GM19438 (cell line): ENCODE data around the gene CXCL16.

Experiments
- ATAC-seq: cut with Tn5 transposase; IDR thresholded peaks from one replicate; pipeline ENCODE4 v1.9.1; 2021; ENCODE audit warnings: low read depth; ENCODE audit not compliant: unreplicated experiment

The CXCL16 gene

DNA sequence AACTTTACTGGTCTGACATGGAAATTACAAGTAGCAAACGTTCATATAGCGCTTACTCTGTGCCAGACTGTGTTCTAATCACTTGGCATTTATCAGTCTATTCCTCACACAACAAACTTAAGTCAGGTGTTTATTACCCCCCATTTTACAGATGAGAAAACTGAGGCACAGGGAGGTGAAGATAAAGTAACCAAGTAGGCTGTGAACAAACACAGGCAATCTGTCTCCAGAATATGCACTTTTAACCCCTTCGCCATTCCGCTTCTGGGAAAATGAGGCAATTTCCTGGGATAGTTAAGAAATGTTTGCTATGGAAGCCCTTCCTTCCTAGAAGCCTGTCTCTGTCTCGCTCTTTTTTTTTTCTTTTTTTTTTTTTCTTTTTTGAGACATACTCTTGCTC is 12.2 kb upstream of the CXCL16 start:
- ATAC-seq, result no peak

DNA sequence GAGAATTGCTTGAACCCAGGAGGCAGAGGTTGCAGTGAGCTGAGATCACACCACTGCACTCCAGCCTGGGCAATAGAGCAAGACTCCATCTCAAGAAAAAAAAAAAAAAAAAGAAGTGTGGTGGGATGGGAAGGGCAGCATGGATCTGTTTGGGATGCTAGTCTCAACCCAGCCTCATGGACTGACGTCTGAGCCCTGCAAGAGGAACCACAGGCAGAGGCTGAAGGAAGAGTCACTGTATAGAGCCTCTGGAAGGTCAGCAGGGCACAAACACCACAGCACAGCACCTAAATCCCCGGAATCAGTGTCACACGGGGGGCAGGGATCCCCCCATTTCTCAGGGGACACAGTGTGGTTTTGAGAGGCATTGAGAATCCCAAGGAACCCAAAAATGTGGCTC is 10.9 kb upstream of the CXCL16 start:
- ATAC-seq, result no peak

DNA sequence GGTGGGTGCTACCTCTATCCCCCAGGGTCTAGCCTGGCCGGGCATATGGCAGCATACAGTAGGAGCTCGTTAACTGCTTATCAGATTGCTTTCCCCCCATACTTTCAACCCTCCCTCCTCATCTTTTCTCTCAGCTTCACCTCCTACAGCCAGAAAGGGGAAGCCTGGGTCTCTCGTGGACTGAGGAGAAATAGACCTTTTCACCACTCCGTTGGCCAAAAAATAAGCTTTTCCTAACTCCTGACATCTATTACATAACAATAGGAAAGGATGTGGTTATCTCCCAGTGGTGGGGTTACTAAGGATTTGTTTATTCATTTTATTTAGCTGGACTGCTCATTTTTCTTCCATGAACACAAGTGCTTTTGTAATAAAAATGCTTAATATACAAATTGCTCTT is 9.0 kb upstream of the CXCL16 start:
- ATAC-seq, result no peak

DNA sequence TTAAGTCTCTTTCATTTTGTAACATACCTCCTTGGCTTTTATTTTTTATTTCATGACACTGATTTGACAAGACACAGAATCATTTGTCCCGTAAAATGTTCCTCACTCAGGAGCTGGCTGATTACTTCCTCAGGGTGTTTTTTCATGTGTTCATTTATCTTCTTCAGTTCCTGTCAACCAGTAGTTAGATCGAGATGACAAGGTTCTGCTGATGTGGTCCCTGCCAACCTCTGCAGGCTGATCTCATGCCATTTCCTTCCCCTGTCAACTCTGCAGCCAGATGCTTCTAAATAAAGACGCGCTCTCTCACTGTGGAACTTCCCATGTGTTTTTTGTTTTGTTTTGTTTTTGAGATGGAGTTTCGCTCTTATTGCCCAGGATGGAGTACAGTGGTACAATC is 8.1 kb upstream of the CXCL16 start:
- ATAC-seq, result no peak

DNA sequence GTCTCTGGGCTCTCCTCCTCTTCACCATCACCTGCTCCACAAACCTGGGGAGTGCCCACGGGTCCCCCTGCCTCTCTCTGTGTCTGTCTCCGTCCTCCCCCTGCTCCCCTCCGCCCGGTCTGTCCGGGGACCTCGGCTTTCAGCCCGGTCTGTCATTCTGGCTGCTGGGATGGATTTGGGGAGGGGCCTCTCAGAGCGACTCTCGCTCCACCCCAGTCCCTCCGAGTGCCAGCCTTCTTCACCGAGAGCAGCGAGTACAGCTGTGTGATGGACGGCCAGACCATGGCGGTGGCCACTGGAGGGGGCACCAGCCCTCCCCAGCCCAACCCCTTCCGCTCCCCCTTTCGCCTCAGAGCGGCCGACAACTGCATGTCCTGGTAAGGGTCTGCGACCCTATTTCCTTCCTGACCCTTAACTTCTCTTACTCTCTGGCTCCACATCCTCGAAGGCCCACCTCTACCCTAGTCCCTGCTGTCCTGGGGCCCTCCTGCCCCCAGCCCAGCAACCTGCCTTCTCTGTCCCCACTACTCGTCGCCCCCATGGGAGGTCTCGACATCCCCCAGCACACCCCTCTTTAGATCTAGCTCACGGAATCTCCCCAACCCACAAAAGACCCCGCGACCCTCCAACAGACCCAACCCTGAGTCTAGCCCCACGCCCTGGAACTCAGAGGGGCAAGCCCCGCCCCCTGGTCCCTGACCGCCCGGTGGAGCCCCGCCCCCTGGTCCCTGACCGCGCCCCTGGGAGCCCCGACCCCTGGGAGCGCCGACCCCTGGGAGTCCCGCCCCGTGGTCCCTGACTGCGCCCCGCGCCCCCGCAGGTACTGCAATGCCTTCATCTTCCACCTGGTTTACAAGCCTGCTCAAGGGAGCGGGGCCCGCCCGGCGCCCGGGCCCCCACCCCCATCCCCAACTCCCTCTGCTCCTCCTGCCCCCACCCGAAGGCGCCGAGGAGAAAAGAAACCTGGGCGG is 5.6 kb upstream of the CXCL16 start:
- ATAC-seq, result no peak

DNA sequence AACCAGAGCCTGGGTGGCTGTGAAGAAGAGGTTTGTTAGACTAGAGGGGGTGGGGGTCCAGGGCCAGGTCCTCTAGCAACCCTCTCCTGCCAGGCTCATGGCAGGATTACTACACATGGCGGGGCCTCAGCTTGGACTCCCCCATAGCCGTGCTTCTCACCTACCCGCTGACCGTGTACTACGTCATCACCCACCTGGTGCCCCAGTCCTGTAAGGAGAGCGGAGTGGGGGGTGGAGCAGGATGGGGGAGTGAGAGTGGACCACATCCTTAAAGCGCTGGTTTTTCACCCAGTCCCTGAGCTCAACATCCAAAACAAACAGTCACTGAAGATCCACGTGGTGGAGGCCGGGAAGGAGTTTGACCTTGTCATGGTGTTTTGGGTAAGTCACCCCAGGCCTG is 4.2 kb upstream of the CXCL16 start:
- ATAC-seq, result no peak

DNA sequence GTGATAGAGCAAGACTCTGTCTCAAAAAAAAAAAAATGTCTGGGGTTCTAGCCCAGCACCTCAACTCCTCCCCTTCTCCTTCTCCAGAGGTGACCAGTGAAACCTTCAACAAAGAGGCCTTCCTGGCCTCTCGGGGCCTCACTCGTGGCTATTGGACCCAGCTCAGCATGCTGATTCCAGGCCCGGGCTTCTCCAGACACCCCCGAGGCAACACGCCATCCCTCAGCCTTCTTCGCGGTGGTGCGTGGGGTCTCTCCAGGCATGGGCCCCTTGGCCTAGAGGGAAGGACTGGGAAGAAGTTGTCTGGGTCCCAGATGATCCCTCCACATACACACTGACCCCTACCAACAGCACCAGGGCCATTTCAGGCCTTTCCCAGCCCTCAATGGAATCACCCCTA is 3.5 kb upstream of the CXCL16 start:
- ATAC-seq, result no peak

DNA sequence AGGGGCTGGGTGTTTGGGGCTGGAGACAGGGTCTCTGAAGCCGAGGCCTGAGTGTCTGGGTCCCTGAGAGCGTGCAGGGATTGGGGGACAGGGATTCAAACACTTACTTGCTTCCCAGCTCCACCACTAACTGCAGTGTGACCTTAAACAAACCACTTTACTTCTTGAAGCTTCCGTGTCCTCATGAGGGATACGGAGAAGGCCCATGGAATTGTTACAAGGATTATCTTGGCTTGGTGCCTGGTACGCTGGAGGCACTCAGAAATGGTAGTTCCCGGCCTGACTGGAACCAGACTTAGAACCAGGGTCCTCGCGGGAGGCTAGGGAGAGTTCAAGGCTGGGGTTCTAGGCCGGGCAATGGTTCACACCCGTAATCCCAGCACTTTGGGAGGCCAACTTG is 2.9 kb upstream of the CXCL16 start:
- no peak for ATAC-seq

DNA sequence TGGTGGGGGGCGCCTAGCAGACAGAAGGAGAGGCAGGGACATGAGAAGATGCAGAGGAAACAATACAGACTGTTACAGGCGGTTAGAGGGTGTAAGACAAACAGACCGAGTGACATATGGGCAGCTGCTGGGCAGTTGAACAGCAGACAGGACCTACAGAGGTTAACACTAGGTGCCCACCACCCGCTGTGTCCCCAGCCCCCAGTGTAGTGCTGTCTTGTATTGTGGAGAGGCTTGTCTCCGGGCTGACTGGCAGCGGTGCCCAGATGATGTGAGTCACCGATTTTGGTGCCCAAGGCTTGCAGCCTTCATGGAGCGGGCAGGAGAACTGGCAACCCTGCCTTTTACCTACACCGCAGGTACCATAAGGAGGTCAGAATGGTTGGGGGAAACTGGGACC is 2.4 kb upstream of the CXCL16 start:
- no peak for ATAC-seq

DNA sequence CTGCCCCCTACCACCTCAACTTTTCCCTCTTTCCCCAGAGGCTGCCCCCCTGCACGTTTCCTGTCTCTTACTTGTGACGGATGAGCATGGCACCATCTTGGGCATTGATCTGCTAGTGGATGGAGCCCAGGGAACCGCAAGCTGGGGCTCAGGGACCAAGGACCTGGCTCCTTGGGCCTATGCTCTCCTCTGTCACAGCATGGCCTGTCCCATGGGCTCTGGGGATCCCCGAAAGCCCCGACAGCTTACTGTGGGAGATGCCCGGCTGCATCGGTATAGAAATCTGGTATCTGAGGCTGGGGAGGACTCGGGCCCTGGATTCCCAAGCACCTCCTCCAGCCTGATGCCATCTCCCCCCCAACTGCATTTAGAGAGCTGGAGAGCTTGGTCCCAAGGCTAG is 1.8 kb upstream of the CXCL16 start:
- ATAC-seq, result no peak

DNA sequence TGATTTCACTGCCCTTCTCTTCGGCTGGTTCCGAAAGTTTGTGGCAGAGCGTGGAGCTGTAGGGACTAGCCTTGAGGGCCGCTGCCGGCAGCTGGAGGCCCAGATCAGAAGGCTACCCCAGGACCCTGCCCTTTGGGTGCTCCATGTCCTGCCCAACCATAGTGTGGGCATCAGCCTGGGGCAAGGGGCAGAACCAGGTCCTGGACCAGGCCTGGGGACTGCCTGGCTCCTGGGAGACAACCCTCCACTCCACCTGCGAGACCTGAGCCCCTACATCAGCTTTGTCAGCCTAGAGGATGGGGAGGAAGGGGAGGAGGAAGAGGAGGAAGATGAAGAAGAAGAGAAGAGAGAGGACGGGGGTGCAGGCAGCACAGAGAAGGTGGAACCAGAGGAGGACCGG is 856 bp upstream of the CXCL16 start:
- no peak for ATAC-seq

DNA sequence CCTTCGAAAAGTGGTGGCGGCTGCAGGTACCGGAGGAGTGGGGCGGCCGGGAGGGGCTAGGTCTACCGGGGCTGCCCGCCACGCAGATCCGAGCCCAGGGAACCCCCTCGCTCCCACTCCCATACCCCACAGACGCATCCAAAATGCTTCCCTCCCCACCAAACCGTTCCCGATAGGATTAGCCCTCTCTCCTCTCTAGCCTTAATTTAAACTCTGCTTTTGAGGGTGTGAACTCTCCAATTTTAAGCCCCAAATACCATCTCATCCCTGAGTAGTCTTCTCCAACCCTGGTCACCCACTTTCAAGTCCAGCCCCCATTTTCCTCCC is 260 bp upstream of the CXCL16 start:
- no peak for ATAC-seq

DNA sequence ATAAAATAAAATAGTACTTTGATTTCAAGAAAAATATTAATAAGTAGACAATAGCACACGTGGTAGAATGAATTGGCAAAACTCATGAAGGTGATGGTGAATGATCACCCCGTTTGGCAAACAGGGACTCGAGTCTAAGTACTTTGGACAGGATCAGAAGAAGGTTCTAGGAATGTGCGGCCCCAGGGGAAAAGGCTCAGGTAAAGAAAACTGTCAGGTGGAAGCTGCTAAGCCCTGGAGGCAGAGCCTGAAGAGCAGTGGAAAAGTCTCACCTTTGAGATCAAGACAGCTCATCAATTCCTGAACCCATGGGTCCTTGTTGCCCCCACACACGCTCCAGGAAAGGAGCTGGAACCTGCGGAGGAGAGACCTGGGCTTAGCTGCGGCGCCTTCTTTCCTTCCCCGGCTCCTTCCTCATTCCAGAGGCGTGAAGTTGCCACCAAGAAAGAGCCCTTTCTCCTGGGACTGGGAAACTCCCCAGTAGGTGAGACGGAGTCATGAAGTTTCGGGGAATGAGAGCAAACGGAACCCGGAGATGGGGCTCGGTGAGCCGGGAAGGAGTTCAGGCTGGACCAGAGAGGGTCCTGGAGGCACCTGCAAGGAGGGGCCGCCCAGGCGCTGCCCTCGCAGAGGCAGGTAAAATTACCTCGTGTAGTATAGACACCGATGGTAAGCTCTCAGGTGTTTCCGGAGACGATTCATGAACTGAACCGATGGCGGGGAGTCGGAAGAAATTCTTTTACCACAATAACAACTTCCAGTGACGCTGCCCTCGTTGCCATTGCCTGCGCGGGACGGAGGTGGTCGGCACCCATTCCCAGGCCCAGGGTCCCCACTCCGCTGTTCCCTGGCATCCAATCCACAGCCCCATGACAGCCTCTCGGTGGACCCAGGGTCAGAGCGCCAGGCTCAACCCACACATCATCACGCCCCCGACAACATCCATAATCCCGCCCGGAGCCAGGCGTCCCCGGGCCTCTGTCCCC is 1.3 kb downstream of the CXCL16 start:
- no peak for ATAC-seq

DNA sequence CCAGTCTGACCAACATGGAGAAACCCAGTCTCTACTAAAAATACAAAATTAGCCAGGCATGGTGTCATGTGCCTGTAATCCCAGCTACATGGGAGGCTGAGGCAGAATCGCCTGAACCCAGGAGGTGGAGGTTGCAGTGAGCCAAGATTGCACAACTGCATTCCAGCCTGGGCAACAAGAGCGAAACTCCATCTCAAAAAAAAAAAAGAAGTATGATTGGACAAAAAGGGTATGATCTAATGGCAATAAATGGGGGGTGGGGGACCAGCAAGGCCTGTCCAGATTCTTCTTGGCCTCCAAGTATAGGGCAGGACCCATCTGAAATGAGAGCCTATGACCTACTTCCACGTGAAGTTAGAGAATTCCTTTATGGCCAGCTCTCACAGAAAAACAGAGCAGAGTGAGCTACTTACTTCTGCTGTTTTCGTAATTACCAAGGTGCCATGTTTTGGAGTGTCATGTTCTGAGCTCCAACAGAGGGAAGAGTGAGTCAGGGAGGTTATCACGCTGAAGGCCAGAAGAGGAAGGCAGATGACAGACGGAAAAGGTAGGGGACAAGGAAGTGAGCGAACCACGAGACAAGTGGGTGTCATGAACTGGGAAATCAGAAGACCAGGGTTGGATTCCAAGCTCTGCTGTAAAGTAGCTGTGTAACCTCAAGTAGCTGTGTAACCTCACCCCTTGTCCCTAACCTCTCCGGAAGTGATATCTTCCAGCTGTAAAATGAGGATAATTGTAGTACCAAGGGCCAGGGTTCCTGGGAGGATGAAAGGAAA is 3.7 kb downstream of the CXCL16 start:
- ATAC-seq, result no peak

DNA sequence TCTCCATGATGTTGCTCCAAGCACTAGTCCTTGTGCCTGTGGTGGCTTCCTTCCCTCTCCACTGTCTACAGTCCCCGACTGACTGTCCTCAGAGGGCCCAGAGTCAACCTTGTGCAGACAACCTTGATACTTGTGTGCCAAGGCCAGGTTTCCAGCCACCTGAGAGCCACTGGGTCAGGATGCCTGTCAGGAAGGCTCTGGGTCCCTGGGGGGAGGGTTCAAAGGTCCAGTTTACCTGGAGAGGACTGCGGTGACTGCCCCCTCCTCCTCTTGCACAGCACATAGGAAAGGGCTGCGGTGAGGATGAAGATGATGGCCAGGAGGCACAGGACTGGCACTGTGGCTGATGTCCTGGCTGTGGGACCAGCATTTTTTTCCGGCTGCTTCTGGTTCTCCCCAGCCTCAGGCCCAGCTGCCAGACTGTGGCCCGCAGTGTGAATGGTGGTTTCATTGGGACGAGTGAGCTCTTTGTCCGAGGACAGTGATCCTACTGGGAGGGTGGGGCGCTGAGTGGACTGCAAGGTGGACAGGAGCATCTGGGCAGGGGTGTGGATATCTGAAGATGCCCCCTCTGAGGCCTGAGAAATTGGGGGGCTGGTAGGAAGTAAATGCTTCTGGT is 4.8 kb downstream of the CXCL16 start:
- no peak for ATAC-seq

DNA sequence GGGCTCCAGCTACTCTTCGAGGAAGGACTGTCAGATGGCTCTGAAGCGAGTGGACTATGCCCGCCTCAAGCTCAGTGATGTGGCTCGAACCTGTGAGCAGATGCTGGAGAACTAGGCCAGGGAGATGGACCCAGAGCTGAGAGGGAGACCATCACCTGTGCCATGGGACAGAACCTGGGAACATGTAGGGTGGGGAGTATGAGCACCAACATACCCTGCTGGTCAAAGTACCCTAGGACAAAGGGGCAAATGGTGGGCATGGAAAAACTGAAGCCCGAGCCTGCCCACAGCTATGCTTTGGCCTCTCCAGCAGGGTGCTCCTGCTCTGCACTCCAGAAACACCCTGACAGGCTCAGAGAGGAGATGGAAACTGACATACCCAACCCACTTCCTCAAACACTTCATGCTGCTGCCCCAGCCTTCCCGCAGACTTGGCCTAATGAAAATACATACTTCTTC is 6.6 kb downstream of the CXCL16 start:
- no peak for ATAC-seq

DNA sequence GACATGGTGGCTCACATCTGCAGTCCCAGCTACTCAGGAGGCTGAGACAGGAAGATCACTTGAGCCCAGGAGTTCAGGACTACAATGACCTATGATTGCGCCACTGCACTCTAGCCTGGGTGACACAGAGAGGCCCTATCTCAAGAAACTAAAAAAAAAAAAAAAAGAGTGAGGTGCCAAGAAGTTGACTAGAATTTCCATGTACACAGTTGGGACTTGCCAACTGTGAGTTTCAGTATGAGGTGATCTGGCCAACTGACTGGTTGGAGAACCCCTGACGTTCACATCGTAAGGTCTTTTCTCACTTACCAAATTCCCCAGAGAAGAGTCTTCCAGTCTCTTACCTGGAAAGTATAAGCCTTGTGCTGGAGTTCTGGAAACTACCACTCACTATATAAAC is 11.6 kb downstream of the CXCL16 start:
- ATAC-seq, result no peak

DNA sequence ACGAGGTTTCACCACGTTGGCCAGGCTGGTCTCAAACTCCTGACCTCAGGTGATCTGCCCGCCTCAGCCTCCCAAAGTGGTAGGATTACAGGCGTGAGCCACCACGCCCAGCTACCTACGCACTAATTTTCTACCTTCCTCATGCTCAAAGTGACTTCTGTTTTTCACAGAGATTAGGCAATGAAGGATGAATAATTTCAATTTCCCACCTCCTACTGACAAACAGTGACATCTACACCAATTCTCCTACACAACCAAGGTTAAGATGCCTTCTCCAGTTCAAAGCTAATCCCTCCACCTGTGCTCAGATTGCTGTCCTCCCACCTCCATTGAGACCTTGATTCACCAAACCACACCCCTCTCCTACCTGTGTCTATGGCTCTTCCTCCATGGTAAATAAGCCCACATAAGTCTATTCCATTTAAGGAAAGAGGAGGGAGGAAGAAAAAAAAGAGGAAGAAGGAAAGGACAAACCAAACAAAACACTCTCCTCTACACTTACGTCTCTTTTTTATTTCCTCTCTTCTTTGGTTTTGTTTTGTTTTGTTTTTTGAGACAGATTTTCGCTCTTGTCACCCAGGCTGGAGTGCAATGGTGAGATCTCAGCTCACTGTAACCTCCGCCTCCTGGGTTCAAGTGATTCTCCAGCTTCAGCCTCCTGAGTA is 13.9 kb downstream of the CXCL16 start:
- ATAC-seq, result no peak

DNA sequence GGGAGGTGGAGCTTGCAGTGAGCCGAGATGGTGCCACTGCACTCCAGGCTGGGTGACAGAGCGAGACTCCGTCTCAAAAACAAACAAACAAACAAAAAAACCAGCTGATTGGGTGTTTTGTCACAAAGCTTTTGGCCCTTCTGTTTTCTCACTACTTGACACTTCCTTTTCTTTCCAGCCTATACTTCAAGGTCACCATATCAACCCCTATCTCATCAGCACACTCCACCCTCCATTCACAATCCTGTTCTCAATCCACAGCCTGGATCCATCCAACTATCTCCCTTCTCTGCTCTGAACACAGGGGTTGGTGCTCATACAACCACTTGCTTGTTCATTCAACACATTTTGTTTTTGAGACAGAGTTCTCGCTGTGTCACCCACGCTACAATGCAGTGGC is 15.1 kb downstream of the CXCL16 start:
- ATAC-seq, result no peak
